ENCODE measurements around the gene DUSP19. TPM values are rescaled to one million over a fixed set of nuclear protein-coding genes. Genes with fewer than 3 reads are reported as not detected.

The DUSP19 gene
- polyA plus RNA-seq, 1 donor (not counting 4 experiments of a cell fraction or from before 2014, with no cell fraction given) = 1.1 TPM

DNA sequence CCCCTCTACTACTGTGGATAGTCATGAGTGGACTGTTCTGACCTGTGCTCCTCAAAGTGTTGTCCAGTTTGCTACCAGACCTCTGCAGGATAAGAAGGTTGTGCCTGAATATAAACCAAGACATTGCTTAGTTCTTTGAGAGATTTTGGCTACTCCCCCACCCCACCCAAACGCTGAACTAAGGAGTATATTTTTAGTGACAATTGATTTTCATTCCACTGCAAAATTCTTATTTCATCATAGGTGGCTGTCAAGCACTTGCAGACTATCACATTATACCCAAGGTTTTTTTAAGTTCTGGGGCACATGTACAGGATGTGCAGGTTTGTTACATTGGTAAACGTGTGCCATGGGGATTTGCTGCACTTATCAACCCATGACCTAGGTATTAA lies 13.4 kb downstream of the DUSP19 start:
- FAIRE-seq = no peak
- no peak for DNase-seq (ENCODE audit: low read depth, low spot score)
- Histone ChIP-seq H3K4me3 (ENCODE audit: control insufficient read depth in 2 of 3, extremely low read depth in 1 of 3, insufficient read depth in 2 of 3, low read depth in 1 of 3, low read length in 3 of 3) (no peak overlapping the region), H3K4me1 (ENCODE audit: control insufficient read depth, extremely low read depth, insufficient read depth, low read length) (no peaks in the 10 kb centered on the region), H3K9me3 (ENCODE audit: control insufficient read depth, low read depth, low read length) (no peaks in the 10 kb centered on the region), H3K27ac (ENCODE audit: control insufficient read depth, insufficient read depth, low read length) (no peak overlapping the region), H2AFZ (ENCODE audit: control insufficient read depth, low read length) (no peak overlapping the region), H3K36me3 (ENCODE audit: control insufficient read depth in 2 of 2, extremely low read depth in 1 of 2, insufficient read depth in 2 of 2, low read length in 2 of 2) (no peaks in the 10 kb centered on the region), H3K4me2 (ENCODE audit: control insufficient read depth, extremely low read depth, insufficient read depth, low read depth, low read length) (no peak overlapping the region), H3K9me1 (ENCODE audit: control insufficient read depth, extremely low read depth, insufficient read depth, low read length) (no peaks in the 10 kb centered on the region), H3K9ac (ENCODE audit: control insufficient read depth, extremely low read depth, insufficient read depth, low read length) (no peak overlapping the region), H4K20me1 (ENCODE audit: control insufficient read depth, extremely low read depth, insufficient read depth, low read length) (no peaks in the 10 kb centered on the region), H3K27me3 (ENCODE audit: control insufficient read depth, extremely low read depth, insufficient read depth, low read length) (no peaks in the 10 kb centered on the region), H3K79me2 (ENCODE audit: control insufficient read depth, insufficient read depth, low read length) (no peaks in the 10 kb centered on the region)
- dilution Hi-C loops (cut with MboI; ENCODE audit: extremely low pct_ligation_motif_present, low sequenced_read_pairs) = no loop called here
- no peak for TF ChIP-seq EZH2 (IDR thresholded peaks at IDR 0.05; ENCODE audit: low read length)
- TF ChIP-seq, protein P1, sequence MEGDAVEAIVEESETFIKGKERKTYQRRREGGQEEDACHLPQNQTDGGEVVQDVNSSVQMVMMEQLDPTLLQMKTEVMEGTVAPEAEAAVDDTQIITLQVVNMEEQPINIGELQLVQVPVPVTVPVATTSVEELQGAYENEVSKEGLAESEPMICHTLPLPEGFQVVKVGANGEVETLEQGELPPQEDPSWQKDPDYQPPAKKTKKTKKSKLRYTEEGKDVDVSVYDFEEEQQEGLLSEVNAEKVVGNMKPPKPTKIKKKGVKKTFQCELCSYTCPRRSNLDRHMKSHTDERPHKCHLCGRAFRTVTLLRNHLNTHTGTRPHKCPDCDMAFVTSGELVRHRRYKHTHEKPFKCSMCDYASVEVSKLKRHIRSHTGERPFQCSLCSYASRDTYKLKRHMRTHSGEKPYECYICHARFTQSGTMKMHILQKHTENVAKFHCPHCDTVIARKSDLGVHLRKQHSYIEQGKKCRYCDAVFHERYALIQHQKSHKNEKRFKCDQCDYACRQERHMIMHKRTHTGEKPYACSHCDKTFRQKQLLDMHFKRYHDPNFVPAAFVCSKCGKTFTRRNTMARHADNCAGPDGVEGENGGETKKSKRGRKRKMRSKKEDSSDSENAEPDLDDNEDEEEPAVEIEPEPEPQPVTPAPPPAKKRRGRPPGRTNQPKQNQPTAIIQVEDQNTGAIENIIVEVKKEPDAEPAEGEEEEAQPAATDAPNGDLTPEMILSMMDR (optimal IDR thresholded peaks at IDR 0.05 in 1 of 3, IDR thresholded peaks at IDR 0.05 in 1 of 3, conservative IDR thresholded peaks at IDR 0.05 in 1 of 3; ENCODE audit: extremely low read depth in 1 of 3, insufficient read depth in 2 of 3, low read length in 3 of 3) = no peak

DNA sequence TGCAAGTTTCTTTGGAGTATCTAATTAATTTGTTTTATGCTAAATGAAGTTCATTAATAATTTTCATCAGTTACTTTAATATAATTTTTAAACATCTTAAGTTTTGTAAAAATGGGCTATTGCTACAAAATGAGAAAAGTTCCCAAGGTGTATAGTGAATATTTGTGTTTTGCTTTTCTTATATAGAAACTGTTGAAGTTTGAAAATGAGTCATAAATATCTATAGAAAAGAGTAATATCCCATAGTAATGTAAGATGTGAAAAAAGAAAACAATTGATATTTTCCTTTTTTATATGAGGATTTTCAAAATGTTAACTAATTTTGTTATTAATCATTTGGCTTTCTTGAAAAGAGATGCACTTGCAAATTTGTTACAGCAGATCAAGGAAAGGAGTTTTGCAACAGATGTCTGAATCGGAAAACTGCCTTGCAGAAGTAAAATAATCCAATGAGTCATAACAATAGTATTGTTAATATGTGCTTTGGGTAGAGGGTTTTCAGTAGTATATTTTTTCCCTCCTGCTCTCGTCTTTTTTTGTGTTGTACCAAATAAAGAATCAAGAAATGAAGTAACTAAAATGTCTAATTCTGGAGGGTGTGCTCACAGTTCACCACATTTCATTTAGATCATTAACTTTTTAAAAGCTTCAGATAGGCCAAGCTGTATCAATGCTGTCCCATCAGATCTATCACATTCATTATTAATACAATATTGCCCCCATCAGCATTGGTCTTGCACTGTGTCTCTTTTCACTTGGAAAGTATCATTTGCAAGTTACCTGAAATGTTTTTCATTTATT lies 15.5 kb downstream of the DUSP19 start:
- Histone ChIP-seq H4K20me1 (ENCODE audit: control insufficient read depth, extremely low read depth, insufficient read depth, low read length) (no peaks in the 10 kb centered on the region), H3K9me1 (ENCODE audit: control insufficient read depth, extremely low read depth, insufficient read depth, low read length) (no peaks in the 10 kb centered on the region), H3K79me2 (ENCODE audit: control insufficient read depth, insufficient read depth, low read length) (no peaks in the 10 kb centered on the region), H3K4me2 (ENCODE audit: control insufficient read depth, extremely low read depth, insufficient read depth, low read depth, low read length) (no peak overlapping the region), H3K4me1 (ENCODE audit: control insufficient read depth, extremely low read depth, insufficient read depth, low read length) (no peaks in the 10 kb centered on the region), H3K9ac (ENCODE audit: control insufficient read depth, extremely low read depth, insufficient read depth, low read length) (no peak overlapping the region), H2AFZ (ENCODE audit: control insufficient read depth, low read length) (no peak overlapping the region), H3K36me3 (ENCODE audit: control insufficient read depth in 2 of 2, extremely low read depth in 1 of 2, insufficient read depth in 2 of 2, low read length in 2 of 2) (no peaks in the 10 kb centered on the region), H3K27me3 (ENCODE audit: control insufficient read depth, extremely low read depth, insufficient read depth, low read length) (no peaks in the 10 kb centered on the region), H3K27ac (ENCODE audit: control insufficient read depth, insufficient read depth, low read length) (no peak overlapping the region), H3K9me3 (ENCODE audit: control insufficient read depth, low read depth, low read length) (no peaks in the 10 kb centered on the region), H3K4me3 (ENCODE audit: control insufficient read depth in 2 of 3, extremely low read depth in 1 of 3, insufficient read depth in 2 of 3, low read depth in 1 of 3, low read length in 3 of 3) (no peak overlapping the region)
- dilution Hi-C loops (cut with MboI; ENCODE audit: extremely low pct_ligation_motif_present, low sequenced_read_pairs) = no loop called here
- no peak for DNase-seq (ENCODE audit: low read depth, low spot score)
- no peak for FAIRE-seq
- no peak for TF ChIP-seq EZH2 (IDR thresholded peaks at IDR 0.05; ENCODE audit: low read length)
- TF ChIP-seq, protein P1 (optimal IDR thresholded peaks at IDR 0.05 in 1 of 3, IDR thresholded peaks at IDR 0.05 in 1 of 3, conservative IDR thresholded peaks at IDR 0.05 in 1 of 3; ENCODE audit: extremely low read depth in 1 of 3, insufficient read depth in 2 of 3, low read length in 3 of 3) = no peak

Measured in keratinocyte (primary cell).